ENCODE data around the gene GPC5. TPM values are rescaled to one million over a fixed set of nuclear protein-coding genes. Genes with fewer than 3 reads are reported as not detected.

GPC5 gene
- total RNA-seq, 1 experiment from 2014 or later = 0.21 TPM

DNA sequence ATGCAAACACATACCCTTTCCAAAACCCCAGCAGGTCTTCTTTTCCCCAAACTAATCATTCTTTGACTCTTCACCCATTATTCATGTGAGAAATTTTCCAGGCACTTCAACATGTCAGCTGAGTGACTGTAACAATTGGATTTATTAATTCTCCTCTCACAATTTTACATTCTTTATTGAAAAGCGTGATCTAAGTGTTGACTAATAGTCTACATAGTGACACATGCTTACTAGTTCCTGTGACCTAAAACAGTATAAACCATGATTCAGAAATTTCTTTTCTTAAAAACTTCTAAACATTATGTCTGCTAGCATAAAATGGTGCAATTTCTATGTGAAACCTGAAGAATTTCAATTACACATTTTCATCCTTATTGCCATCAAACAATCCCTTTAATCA, 532.3 kb downstream of the GPC5 start:
- H3K36me3 ChIP-seq (ENCODE audit: insufficient read depth, low read length, poor library complexity, severe bottlenecking) = no peaks in the 10 kb centered on the region
- POLR2A ChIA-PET (ENCODE audit: low non-redundant PET) = no interaction called here
- no peak overlapping the region for H3K4me3 ChIP-seq (ENCODE audit: low read depth, low read length, poor library complexity, severe bottlenecking)
- TF ChIP-seq CTCF (conservative IDR thresholded peaks at IDR 0.05; ENCODE audit: low read depth, low read length) (no peak), EZH2 (IDR thresholded peaks at IDR 0.05; ENCODE audit: borderline replicate concordance, low read depth, low read length, poor library complexity, severe bottlenecking) (no peak)
- H3K4me1 ChIP-seq (ENCODE audit: insufficient read depth, low read length, poor library complexity, severe bottlenecking) = no peaks in the 10 kb centered on the region
- H3K9me3 ChIP-seq (ENCODE audit: low read depth, low read length, poor library complexity, severe bottlenecking) = no peaks in the 10 kb centered on the region
- H3K27me3 ChIP-seq (replicated peaks; ENCODE audit: insufficient read depth, low read depth, low read length, poor library complexity) = no peaks in the 10 kb centered on the region
- intact Hi-C loops (cut with micrococcal nuclease; ENCODE audit: unreplicated experiment) = loop anchor here (10.0 kb wide), 1 partner anchor 106 kb away; no protein-coding TSS in a partner anchor
- CTCF ChIA-PET = interaction anchor here (0.6 kb wide), 1 partner anchor 146 kb away, joined by 3 read pairs; no protein-coding TSS in a partner anchor
- H3K27ac ChIP-seq (ENCODE audit: low read depth, low read length, poor library complexity, severe bottlenecking) = no peak overlapping the region
- DNase-seq (ENCODE audit: low spot score) = no peak
- BruUV-seq (replicated peaks) = no TSS peak

DNA sequence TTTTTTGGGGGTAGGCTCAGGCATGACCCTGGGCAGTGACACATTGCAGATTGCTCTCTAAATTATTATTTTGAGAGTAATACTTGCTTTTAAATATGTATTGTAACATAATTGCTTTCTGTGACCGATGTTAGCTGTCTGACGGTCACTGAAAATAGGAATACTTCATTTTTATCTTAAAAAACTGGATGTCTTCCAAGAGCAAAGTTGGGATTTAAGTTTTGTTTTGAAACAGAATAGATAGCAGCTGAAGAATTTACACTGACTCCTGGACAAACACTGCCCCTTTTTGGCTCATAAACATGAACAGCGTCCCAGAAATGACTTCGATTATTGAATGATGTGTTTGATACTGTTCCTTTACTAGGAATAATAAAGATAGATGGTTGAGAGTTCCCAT, 535.9 kb downstream of the GPC5 start:
- intact Hi-C loops (cut with micrococcal nuclease; ENCODE audit: unreplicated experiment) = loop anchor here (10.0 kb wide), 1 partner anchor 110 kb away; no protein-coding TSS in a partner anchor
- BruUV-seq (replicated peaks) = no TSS peak
- DNase-seq (ENCODE audit: low spot score) = no peak
- ChIA-PET CTCF (no interaction called here), POLR2A (ENCODE audit: low non-redundant PET) (no interaction called here)
- Histone ChIP-seq H3K4me3 (ENCODE audit: low read depth, low read length, poor library complexity, severe bottlenecking) (no peak overlapping the region), H3K4me1 (ENCODE audit: insufficient read depth, low read length, poor library complexity, severe bottlenecking) (no peaks in the 10 kb centered on the region), H3K27me3 (replicated peaks; ENCODE audit: insufficient read depth, low read depth, low read length, poor library complexity) (no peaks in the 10 kb centered on the region), H3K36me3 (ENCODE audit: insufficient read depth, low read length, poor library complexity, severe bottlenecking) (no peaks in the 10 kb centered on the region), H3K9me3 (ENCODE audit: low read depth, low read length, poor library complexity, severe bottlenecking) (no peaks in the 10 kb centered on the region), H3K27ac (ENCODE audit: low read depth, low read length, poor library complexity, severe bottlenecking) (no peak overlapping the region)
- TF ChIP-seq EZH2 (IDR thresholded peaks at IDR 0.05; ENCODE audit: borderline replicate concordance, low read depth, low read length, poor library complexity, severe bottlenecking) (no peak), CTCF (conservative IDR thresholded peaks at IDR 0.05; ENCODE audit: low read depth, low read length) (no peak)

DNA sequence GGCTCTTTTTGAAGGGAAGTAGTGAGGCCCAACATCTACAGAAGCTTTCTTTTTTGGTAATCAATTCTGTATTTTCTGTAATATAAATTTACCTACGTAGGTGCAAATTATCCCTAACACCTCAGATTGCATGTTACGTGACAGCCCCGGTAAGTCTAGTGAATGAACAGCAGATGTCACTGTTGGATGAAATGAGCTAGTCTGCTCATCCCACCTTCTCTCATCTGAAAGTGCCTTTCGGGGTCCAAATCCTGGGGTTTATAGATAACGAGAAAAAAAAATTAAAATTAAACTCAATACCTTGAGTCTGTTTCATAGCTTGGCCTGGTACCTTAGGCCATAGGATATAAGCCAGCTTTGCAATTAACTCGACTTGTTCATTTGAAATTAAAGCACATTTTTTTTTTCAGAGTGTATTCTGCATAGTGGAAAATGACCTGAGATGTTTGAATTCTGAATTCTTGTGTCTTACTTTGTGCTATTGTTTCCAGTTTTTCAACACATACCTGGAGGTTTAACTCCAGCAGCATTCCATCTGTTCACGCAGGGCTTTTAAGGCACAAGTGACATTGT, 548.2 kb downstream of the GPC5 start:
- intact Hi-C loops (cut with micrococcal nuclease; ENCODE audit: unreplicated experiment) = loop anchor here (2.0 kb wide), 1 partner anchor 128 kb away; no protein-coding TSS in a partner anchor
- H3K36me3 ChIP-seq (ENCODE audit: insufficient read depth, low read length, poor library complexity, severe bottlenecking) = no peaks in the 10 kb centered on the region
- no peaks in the 10 kb centered on the region for H3K4me1 ChIP-seq (ENCODE audit: insufficient read depth, low read length, poor library complexity, severe bottlenecking)
- H3K4me3 ChIP-seq (ENCODE audit: low read depth, low read length, poor library complexity, severe bottlenecking) = no peak overlapping the region
- ChIA-PET POLR2A (ENCODE audit: low non-redundant PET) (no interaction called here), CTCF (interaction anchor here (0.5 kb wide), 1 partner anchor 221 kb away, joined by 5 read pairs; no protein-coding TSS in a partner anchor)
- no TSS peak for BruUV-seq (replicated peaks)
- no peak overlapping the region for H3K27ac ChIP-seq (ENCODE audit: low read depth, low read length, poor library complexity, severe bottlenecking)
- peak; percentile 40 for DNase-seq (ENCODE audit: low spot score)
- no peak for TF ChIP-seq EZH2 (IDR thresholded peaks at IDR 0.05; ENCODE audit: borderline replicate concordance, low read depth, low read length, poor library complexity, severe bottlenecking)
- peak; percentile 63 for TF ChIP-seq CTCF (conservative IDR thresholded peaks at IDR 0.05; ENCODE audit: low read depth, low read length)
- no peaks in the 10 kb centered on the region for H3K9me3 ChIP-seq (ENCODE audit: low read depth, low read length, poor library complexity, severe bottlenecking)
- peaks cover 4% of the 10 kb centered on the region for H3K27me3 ChIP-seq (replicated peaks; ENCODE audit: insufficient read depth, low read depth, low read length, poor library complexity)

Data from A673 (cell line).